NB4 (cell line): ENCODE results near the gene NUBP2.

ENCODE experiments used
- DNase-seq: peaks from one replicate; pipeline ENCODE4 v3.0.0; 2010; ENCODE audit warnings: low read depth
- H3K4me3 ChIP-seq: one replicate; pipeline ENCODE4 v1.5.1; 2011; ENCODE audit warnings: mild to moderate bottlenecking, low read depth, low read length, moderate library complexity
- CTCF ChIP-seq: IDR thresholded peaks from one replicate; pipeline ENCODE4 v1.5.1; 2012; ENCODE audit warnings: low read depth, low read length
- MAX ChIP-seq: IDR thresholded peaks from 2 replicates; pipeline ENCODE4 v1.6.1; 2011; ENCODE audit warnings: low read depth, low read length
- MYC ChIP-seq: IDR thresholded peaks from 2 replicates; pipeline ENCODE4 v1.6.1; 2011; ENCODE audit warnings: low read depth, low read length
- POLR2A ChIP-seq: IDR thresholded peaks from 2 replicates; pipeline ENCODE4 v1.6.1; 2011; ENCODE audit warnings: mild to moderate bottlenecking; ENCODE audit not compliant: insufficient read length; ENCODE audit errors: extremely low read depth

Gene NUBP2

GRCh38 chr16:1789643-1790045 is 6.9 kb downstream of the NUBP2 start:
- TF ChIP-seq CTCF (no peak), MAX (no peak), POLR2A (no peak), MYC (no peak)
- H3K4me3 ChIP-seq = no peak overlapping the region
- DNase-seq = no peak

- no peak overlapping the region for H3K4me3 ChIP-seq
- TF ChIP-seq MYC (no peak), CTCF (no peak), POLR2A (no peak), MAX (no peak)
- DNase-seq = no peak
These were observed 7.5 kb downstream of the NUBP2 start for GRCh38 chr16:1790261-1790610.

GRCh38 chr16:1790611-1791255 is 8.0 kb downstream of the NUBP2 start:
- no peak for DNase-seq
- H3K4me3 ChIP-seq = no peak overlapping the region
- no peak for TF ChIP-seq CTCF
- TF ChIP-seq POLR2A = no peak
- no peak for TF ChIP-seq MYC
- no peak for TF ChIP-seq MAX

GRCh38 chr16:1791256-1791942 is 8.6 kb downstream of the NUBP2 start:
- TF ChIP-seq CTCF (no peak), POLR2A (no peak), MAX (no peak)
- DNase-seq = no peak
- H3K4me3 ChIP-seq = no peak overlapping the region

- no peak for DNase-seq
- TF ChIP-seq CTCF (no peak), POLR2A (no peak), MYC (no peak), MAX (no peak)
- H3K4me3 ChIP-seq = no peak overlapping the region
These were observed 9.4 kb downstream of the NUBP2 start for GRCh38 chr16:1791943-1792812.
